OCI-LY3 (cell line): ENCODE data around the gene NXPE2.
"Not testable (repeated sequence)": the region's sequence is repeated elsewhere in the genome, so short reads cannot be mapped to it uniquely, and the experiment has no call there.

Experiments
- H2AFZ ChIP-seq: fragments of 200-600, 300-600 bp; shearing (Covaris generic); 2 replicates; pipeline ENCODE4 v1.6.0; 2014; ENCODE audit warnings: antibody characterized with exemption, low read depth, low read length
- H3K27ac ChIP-seq: fragments of 200-600, 300-600 bp; sonication (generic); 2 replicates; pipeline ENCODE4 v1.5.1; 2014; ENCODE audit warnings: mild to moderate bottlenecking, low read length, moderate library complexity, mixed read lengths
- H3K27me3 ChIP-seq: fragments of 200-600, 300-600 bp; sonication (generic); 2 replicates; pipeline ENCODE4 v1.6.1; 2014; ENCODE audit warnings: low read depth, low read length, mixed read lengths
- H3K36me3 ChIP-seq: fragments of 200-600, 300-600 bp; sonication (generic); replicated peaks from 2 replicates; pipeline ENCODE3; 2014; ENCODE audit warnings: low read depth, low read length, mixed read lengths
- H3K4me1 ChIP-seq: fragments of 300-600, 200-600 bp; sonication (generic); 2 replicates; pipeline ENCODE4 v1.6.1; 2014; ENCODE audit warnings: low read length, mixed read lengths
- H3K4me2 ChIP-seq: fragments of 200-600, 300-600 bp; sonication (generic); 2 replicates; pipeline ENCODE4 v1.6.1; 2014; ENCODE audit warnings: low read length, mixed read lengths
- H3K4me3 ChIP-seq: fragments of 300-600, 200-600 bp; sonication (generic); 2 replicates; pipeline ENCODE4 v1.5.1; 2014; ENCODE audit warnings: antibody characterized with exemption, mild to moderate bottlenecking, low read length, moderate library complexity
- H3K79me2 ChIP-seq: fragments of 300-600, 200-600 bp; shearing (Covaris generic); 2 replicates; pipeline ENCODE4 v1.6.1; 2014; ENCODE audit warnings: mild to moderate bottlenecking, low read length, mixed read lengths
- H3K9ac ChIP-seq: fragments of 300-600, 200-600 bp; shearing (Covaris generic); 2 replicates; pipeline ENCODE4 v1.6.0; 2014; ENCODE audit warnings: mild to moderate bottlenecking, low read length, moderate library complexity
- H3K9me3 ChIP-seq: fragments of 200-600, 300-600 bp; shearing (Covaris generic); 2 replicates; pipeline ENCODE4 v1.6.1; 2014; ENCODE audit warnings: low read length, mixed read lengths; ENCODE audit not compliant: insufficient read depth
- H4K20me1 ChIP-seq: fragments of 200-600, 300-600 bp; sonication (generic); 2 replicates; pipeline ENCODE4 v1.6.1; 2016; ENCODE audit warnings: low read length, mixed read lengths; ENCODE audit not compliant: insufficient read depth
- EZH2phosphoT487 ChIP-seq: fragments of 200-600 bp; shearing (Covaris generic); IDR thresholded peaks from 2 replicates; pipeline ENCODE4 v1.6.1; 2018; ENCODE audit warnings: antibody characterized with exemption, mixed run types, low read depth
- TF ChIP-seq, protein P1 (sequence below): fragments of 200-600, 300-600 bp; sonication (generic); IDR thresholded peaks from 2 replicates; pipeline ENCODE4 v1.5.1; 2014; ENCODE audit warnings: antibody characterized with exemption, low read length, low read depth

The NXPE2 gene

GRCh38 chr11:114678125-114679036, at the start of gene NXPE2:
Gene NXPE2, plus strand, starts transcription at chr11:114678527. Its CDS starts 49 bp downstream, at chr11:114678576.
- Histone ChIP-seq H3K4me3 (no peak within 1 kb of the TSS), H3K79me2 (no peaks in the 10 kb centered on the region), H3K27me3 (no peaks in the 10 kb centered on the region), H3K9me3 (no peaks in the 10 kb centered on the region), H3K27ac (no peak within 1 kb of the TSS), H3K4me1 (no peaks in the 10 kb centered on the region), H2AFZ (no peak within 1 kb of the TSS), H4K20me1 (no peaks in the 10 kb centered on the region), H3K4me2 (no peak within 1 kb of the TSS), H3K9ac (no peak within 1 kb of the TSS), H3K36me3 (no peaks in the 10 kb centered on the region)
- TF ChIP-seq, protein P1, sequence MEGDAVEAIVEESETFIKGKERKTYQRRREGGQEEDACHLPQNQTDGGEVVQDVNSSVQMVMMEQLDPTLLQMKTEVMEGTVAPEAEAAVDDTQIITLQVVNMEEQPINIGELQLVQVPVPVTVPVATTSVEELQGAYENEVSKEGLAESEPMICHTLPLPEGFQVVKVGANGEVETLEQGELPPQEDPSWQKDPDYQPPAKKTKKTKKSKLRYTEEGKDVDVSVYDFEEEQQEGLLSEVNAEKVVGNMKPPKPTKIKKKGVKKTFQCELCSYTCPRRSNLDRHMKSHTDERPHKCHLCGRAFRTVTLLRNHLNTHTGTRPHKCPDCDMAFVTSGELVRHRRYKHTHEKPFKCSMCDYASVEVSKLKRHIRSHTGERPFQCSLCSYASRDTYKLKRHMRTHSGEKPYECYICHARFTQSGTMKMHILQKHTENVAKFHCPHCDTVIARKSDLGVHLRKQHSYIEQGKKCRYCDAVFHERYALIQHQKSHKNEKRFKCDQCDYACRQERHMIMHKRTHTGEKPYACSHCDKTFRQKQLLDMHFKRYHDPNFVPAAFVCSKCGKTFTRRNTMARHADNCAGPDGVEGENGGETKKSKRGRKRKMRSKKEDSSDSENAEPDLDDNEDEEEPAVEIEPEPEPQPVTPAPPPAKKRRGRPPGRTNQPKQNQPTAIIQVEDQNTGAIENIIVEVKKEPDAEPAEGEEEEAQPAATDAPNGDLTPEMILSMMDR, result no peak
- TF ChIP-seq EZH2phosphoT487, result no peak

DNA sequence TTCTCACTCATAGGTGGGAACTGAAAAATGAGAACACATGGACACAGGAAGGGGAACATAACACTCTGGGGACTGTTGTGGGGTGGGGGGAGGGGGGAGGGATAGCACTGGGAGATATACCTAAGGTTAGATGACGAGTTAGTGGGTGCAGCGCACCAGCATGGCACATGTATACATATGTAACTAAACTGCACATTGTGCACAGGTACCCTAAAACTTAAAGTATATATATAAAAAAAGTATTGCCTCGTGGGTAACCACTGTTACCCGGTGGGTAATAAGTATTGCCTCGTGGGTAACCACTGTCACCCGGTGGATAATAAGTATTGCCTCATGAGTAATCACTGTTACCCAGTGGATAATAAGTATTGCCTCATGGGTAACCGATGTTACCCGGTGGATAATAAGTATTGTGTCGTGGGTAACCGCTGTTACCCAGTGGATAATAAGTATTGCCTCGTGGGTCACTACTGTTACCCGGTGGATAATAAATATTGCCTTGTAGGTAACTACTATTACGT, 46.8 kb upstream of the NXPE2 start:
- not testable (repeated sequence) for H3K79me2 ChIP-seq, H3K9ac ChIP-seq, H3K4me1 ChIP-seq, H2AFZ ChIP-seq, H4K20me1 ChIP-seq, H3K27ac ChIP-seq, H3K27me3 ChIP-seq, H3K4me2 ChIP-seq, H3K9me3 ChIP-seq, H3K4me3 ChIP-seq, H3K36me3 ChIP-seq

DNA sequence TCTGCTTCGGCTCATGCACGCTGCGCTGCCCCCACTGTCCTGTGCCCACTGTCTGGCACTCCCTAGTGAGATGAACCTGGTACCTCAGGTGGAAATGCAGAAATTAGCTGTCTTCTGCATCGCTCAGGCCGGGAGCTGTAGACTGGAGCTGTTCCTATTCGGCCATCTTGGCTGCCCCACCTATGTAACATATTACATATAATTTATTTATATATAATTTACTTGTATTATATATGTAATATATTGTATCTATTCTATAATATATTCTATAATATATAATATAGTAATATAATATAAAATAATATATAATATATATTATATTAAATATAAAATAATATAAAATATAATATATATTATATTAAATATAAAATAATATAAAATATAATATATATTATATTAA, 38.9 kb upstream of the NXPE2 start:
- not testable (repeated sequence) for H3K4me1 ChIP-seq, H3K27me3 ChIP-seq, H3K27ac ChIP-seq, H3K9me3 ChIP-seq, H3K79me2 ChIP-seq, H3K36me3 ChIP-seq, H3K4me3 ChIP-seq, H2AFZ ChIP-seq, H3K9ac ChIP-seq, H4K20me1 ChIP-seq, H3K4me2 ChIP-seq

- Histone ChIP-seq H3K9me3 (no peaks in the 10 kb centered on the region), H3K4me2 (no peak overlapping the region), H3K36me3 (no peaks in the 10 kb centered on the region), H3K4me3 (no peak overlapping the region), H3K27ac (no peak overlapping the region), H2AFZ (no peak overlapping the region), H3K27me3 (no peaks in the 10 kb centered on the region), H3K4me1 (no peaks in the 10 kb centered on the region), H4K20me1 (no peaks in the 10 kb centered on the region), H3K79me2 (no peaks in the 10 kb centered on the region), H3K9ac (no peak overlapping the region)
- no peak for TF ChIP-seq EZH2phosphoT487
- TF ChIP-seq, protein P1, result no peak
Measured at GRCh38 chr11:114650661-114651060, 27.7 kb upstream of the NXPE2 start.

DNA sequence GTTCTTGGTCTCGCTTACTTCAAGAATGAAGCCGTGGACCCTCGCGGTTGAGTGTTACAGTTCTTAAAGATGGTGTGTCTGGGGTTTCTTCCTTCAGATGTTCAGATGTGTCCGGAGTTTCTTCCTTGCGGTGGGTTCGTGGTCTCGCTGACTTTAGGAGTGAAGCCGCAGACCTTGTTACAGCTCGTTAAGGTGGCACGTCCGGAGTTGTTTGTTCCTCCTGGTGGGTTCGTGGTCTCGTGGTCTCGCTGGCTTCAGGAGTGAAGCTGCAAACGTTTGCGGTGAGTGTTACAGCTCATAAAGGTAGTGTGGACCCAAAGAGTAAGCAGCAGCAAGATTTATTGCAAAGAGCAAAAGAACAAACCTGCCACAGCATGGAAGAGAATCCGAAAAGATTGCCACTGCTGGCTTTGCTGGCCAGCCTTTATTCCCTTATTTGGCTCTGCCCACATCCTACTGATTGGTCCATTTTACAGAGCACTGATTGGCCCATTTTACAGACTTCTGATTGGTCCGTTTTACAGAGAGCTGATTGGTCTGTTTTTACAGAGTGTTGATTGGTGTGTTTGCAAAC, 27.1 kb upstream of the NXPE2 start:
- Histone ChIP-seq H3K36me3 (no peaks in the 10 kb centered on the region), H3K9ac (no peak overlapping the region), H2AFZ (no peak overlapping the region), H3K79me2 (no peaks in the 10 kb centered on the region), H3K9me3 (no peaks in the 10 kb centered on the region), H3K27me3 (no peaks in the 10 kb centered on the region), H3K4me3 (no peak overlapping the region), H4K20me1 (no peaks in the 10 kb centered on the region), H3K4me1 (no peaks in the 10 kb centered on the region), H3K4me2 (no peak overlapping the region), H3K27ac (no peak overlapping the region)
- TF ChIP-seq, protein P1, result no peak
- TF ChIP-seq EZH2phosphoT487, result no peak
